Endothelial cell of umbilical vein (primary cell): ENCODE results near the gene EXD3.

Source experiments
- CTCF ChIP-seq, 2 donors: IDR thresholded peaks; 1 replicate in 1 of 2; 2 replicates in 1 of 2; pipeline ENCODE4 v1.5.1; 2011; ENCODE audit warnings: low read length in 2 of 2, mild to moderate bottlenecking in 2 of 2, moderate library complexity in 2 of 2, control low read depth in 1 of 2, inconsistent platforms in 1 of 2, low read depth in 1 of 2; ENCODE audit not compliant: insufficient read depth in 1 of 2; ENCODE audit errors: extremely low read depth in 1 of 2
- EZH2 ChIP-seq: IDR thresholded peaks from 2 replicates; pipeline ENCODE4 v1.6.1; 2012; ENCODE audit warnings: borderline replicate concordance, low read depth, mild to moderate bottlenecking, moderate library complexity, low read length, inconsistent platforms; ENCODE audit not compliant: severe bottlenecking
- GATA2 ChIP-seq: IDR thresholded peaks from 2 replicates; pipeline ENCODE4 v1.7.0; 2011; ENCODE audit warnings: low read depth, mild to moderate bottlenecking, moderate library complexity, mixed read lengths, low read length; ENCODE audit not compliant: insufficient read length, insufficient read depth
- MYC ChIP-seq: IDR thresholded peaks from one replicate; pipeline ENCODE4 v1.6.1; 2011; ENCODE audit warnings: mild to moderate bottlenecking, low read depth, low read length
- POLR2A ChIP-seq: IDR thresholded peaks from 2 replicates; pipeline ENCODE4 v1.6.1; 2012; ENCODE audit warnings: low read depth, mild to moderate bottlenecking, control low read depth, low read length
- POLR2AphosphoS5 ChIP-seq: IDR thresholded peaks from 2 replicates; pipeline ENCODE4 v1.6.1; 2012; ENCODE audit warnings: low read depth, mild to moderate bottlenecking, control low read depth, low read length, moderate library complexity; ENCODE audit not compliant: insufficient read depth
- TF ChIP-seq, protein P1 (sequence below): IDR thresholded peaks from 2 replicates; pipeline ENCODE4 v1.6.1; 2011; ENCODE audit not compliant: insufficient read depth, insufficient read length

DNA sequence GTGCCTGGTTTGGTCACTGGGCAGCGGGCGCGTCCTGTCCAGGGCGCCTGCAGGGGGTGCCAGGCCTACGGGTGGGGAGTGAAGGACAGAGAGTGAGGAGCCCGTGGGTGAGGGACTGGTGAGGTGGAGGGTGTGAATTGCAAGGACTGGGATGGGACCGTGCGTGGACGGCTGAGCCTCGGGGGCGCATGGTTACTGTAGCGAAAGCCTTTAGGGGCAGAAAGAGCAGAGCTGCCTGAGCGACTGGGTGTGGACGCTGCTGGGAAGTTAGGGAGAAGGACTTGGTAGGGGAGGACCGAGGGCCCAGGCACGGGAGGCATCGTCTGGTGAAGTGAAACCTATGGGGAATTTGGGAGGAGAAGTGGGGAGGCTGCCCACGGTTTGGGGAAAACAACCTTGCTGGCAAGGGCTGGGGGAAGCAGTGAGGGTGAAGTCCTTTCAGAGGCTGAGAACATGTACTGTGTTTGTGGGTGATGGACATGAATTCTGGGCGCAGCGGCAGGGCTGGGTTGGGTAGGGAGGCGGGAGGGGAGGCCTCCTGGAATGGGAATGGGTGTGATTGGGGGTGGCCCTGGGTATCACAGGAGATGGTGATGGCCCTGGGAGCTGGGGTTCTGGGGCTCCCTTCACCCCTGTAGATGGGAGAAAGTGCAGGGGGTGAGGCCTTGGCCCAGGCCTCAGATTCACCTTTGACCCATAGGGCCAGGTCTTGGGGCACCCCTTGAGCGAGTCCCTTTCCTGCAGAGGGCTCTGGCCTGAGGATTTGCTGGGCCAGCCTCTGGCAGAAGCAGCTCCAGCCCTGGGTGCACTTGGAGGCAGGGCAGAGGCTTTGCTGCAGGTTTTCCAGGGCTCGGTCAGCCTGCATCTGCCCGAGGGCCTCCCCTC lies 147.1 kb downstream of the EXD3 start:
- TF ChIP-seq POLR2AphosphoS5: no peak
- no peak for TF ChIP-seq POLR2A
- TF ChIP-seq CTCF (IDR thresholded peaks at IDR 0.05; ENCODE audit: extremely low read depth in 1 of 2, insufficient read depth in 1 of 2, low read depth in 1 of 2, low read length in 2 of 2): no peak
- TF ChIP-seq MYC: no peak
- TF ChIP-seq, protein P1, sequence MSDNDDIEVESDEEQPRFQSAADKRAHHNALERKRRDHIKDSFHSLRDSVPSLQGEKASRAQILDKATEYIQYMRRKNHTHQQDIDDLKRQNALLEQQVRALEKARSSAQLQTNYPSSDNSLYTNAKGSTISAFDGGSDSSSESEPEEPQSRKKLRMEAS: no peak
- no peak for TF ChIP-seq EZH2
- no peak for TF ChIP-seq GATA2
